Measurements from ENCODE around the gene TPK1.
A peak's percentile ranks its signal among the peaks of the same experiment; 100 is the strongest.
"Not testable (repeated sequence)": the region's sequence is repeated elsewhere in the genome, so short reads cannot be mapped to it uniquely, and the experiment has no call there.

Gene TPK1

GRCh38 chr7:144775749-144776148, 60.1 kb downstream of the TPK1 start:
- no peak for DNase-seq

DNA sequence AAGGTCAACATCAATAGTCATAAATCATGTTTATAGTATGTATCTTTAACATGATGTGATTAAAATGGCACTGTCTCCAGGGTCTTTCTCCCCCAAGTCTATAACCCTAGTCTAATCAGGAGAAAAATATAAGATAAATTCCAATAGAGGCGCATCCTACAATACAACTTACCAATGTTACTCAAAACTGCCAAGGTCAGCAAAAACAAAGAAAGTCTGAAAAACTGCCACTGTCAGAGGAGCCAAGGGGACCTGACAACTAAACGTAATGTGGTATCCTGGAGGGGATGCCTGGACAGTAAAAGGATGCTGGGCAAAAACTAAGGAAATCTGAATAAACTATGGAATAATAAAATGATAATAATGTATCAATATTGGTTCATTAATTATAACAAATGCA, 63.9 kb downstream of the TPK1 start:
- DNase-seq, result no peak

DNA sequence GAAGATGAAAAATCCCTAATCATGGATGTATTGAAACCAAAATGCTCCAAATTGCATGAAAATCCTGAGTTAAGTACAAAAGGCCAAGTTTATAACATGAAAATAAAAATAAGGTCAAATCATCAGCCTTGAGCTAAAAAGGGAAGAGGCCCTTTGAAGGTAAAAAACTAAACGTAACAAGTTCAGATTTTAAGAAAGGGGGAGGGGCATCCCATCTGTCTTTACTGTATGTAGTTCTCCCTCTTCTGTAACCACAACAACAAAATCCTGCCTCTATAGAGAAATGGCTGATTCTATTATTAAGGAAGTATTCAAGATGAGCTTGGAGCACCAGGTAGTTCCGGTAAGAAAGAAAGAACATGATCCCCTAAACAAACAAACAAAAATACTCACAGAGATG, 64.7 kb downstream of the TPK1 start:
- no peak for DNase-seq

DNA sequence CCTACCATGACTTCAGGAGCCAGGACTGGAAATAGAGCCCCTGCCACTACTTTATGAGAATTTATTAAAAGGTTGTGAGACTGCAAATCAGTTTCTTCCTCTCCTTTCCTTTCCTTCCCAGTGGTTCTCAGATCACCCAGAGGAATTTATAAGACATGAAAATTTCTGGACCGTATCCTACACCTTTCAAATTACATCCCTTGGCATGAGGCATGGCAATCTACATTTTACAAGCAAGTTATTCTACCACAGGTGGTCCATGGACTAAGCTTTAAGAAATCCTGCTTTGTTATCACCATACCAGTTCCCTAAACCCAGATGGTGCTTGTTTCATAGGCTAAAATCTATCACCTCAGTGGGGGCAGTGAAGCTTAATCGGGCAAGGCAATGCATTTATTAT, 66.5 kb downstream of the TPK1 start:
- DNase-seq, result no peak

DNA sequence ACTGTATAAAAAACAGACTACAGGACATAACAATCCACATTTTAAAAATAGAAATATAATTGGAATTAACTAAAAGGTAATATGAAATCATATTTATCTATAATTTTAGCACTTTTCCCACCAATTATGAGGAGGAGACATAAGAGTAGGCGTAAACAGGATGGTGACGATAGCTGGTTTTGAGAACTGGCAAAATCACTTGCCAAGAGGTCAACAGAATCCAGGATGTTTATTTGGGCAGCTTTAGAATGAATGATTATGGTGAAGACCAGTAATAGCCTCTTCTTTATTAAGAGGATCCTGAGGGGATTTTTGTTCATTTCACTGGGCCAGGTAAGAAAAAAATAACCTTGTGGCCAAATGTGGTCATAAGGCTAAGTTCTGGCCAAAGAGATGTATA, 67.2 kb downstream of the TPK1 start:
- no peak for DNase-seq

DNA sequence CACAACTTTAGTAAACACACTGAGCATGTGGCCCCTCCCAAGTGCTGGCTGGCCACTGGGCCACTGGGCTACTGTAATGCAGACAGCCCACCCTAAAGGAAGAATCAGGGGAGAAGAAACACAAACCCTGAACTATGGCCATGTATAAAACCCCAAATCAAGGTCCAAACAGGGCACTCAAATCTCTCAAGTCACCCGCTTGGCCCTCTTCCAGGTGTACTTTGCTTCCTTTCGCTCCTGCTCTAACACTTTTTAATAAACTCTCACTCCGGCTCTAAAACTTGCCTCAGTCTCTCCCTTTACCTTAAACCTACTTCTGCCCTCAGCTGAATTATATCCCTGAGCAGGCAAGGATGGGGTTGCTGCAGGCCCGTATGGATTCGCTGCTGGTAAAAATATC, 72.6 kb downstream of the TPK1 start:
- no peak for DNase-seq

DNA sequence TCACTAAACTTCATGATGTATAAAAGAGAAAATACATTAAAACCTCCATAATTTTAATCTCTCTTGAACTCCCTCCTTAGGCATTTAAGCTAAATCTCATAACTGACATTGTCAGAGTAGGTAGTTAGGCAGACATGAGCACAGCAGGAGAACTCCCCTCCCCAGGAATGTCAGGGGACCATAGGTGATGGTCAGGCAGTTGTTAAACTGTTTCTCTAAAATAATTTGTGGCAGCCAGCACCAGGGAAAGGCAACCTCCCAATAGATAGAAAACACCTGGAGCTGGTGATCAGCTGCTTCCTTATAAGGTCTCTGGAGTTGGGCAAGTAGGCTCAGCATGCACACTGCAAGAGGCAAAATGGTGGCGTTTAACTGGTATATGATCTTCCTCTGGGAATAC, 73.0 kb downstream of the TPK1 start:
- no peak for DNase-seq

DNA sequence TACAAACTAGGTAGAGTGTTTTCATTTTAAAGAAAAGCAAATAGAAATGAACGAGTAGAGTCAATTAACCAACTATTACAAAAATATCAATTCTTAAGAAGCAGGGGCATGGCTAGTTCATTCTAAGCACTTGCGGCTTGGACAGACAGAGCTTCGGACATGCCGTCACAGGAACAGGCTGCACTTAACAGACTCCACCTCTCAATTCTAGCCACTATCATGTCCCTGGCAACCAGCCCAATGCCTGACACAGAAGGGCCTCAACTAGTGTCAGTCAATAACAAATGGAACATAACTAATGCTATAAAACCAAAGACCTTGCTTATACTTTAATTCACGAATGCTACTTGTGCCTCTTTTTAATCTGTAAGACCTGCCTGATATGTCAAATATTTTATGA, 74.4 kb downstream of the TPK1 start:
- no peak for DNase-seq

- no peak for DNase-seq
Measured at GRCh38 chr7:144759653-144760052, 76.2 kb downstream of the TPK1 start.

- no peak for DNase-seq
Measured at GRCh38 chr7:144747936-144748335, 87.9 kb downstream of the TPK1 start.

DNA sequence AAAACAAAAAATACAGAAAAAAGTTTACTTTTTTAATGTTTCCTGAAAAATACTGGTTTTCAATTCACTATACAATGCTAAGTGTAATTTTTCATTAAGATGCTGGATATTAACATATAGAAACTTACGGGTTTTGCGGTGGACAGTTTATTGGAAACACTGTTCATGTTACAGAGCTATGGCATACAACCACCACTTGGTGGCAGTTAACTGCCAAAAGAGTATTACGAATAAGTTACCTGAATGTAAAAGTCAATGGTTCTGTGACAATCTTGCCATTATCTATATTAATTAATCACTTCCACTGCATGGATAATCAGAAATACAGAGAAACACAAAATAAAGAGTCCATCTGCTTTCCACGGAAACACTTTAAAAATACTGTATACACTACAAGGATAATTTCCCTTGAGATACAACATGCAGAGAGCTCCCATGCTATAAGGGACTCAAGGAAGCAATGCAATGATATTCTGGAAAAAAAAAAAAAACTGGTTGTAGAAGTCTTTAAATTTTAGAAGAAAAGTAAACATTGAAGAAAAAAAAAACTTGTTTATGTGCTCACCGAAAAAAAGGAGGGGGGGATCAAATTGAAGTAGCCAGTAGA, 97.0 kb downstream of the TPK1 start:
- peak; percentile 14 to 62 for DNase-seq

DNA sequence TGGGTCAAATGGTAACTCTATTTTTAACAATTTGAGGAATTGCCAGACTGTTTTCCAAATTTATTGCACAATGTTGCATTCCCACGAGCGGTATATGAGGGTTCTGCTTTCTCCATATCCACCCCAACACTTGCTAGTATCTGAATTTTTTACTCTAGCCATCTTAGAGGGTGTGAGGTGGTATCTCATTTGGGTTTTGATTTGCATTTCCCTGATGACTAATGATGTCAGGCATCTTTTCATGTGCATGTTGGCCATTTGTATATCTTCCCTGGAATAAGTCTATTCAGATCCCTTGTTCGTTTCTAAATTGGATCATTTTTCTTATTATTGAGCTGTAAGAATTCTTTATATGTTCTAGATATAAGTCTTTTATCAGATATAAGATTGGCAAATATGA, 97.7 kb downstream of the TPK1 start:
- no peak for DNase-seq

DNA sequence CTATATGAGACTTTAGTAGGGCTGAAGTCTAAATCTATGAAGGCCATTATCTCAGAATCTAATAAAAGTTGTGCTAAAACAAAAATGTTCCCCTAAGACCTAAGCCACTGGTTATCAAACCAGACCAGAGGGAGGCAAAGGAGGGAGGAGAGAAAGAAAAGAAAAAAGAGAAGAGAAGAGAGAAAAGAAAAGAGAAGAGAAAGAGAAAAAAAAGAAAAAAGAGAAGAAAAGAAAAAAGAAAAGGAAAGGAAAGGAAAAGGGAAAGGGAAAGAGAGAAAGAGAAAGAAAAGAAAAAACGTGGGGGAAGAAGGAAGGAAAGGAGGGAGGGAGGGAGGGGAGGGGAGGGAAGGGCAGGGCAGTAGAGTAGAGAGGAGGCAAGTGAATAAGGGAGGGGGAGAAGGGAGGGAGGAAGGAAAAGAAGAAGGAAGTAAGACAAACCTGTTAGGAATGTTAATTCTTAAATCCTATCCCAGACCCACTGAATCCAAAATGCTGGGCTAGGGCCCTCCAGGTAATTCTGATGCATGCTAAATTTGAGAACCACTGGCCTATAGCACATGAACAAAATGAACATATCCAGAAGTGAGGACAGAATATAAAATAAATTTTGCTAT, 98.9 kb downstream of the TPK1 start:
- DNase-seq, result no peak

DNA sequence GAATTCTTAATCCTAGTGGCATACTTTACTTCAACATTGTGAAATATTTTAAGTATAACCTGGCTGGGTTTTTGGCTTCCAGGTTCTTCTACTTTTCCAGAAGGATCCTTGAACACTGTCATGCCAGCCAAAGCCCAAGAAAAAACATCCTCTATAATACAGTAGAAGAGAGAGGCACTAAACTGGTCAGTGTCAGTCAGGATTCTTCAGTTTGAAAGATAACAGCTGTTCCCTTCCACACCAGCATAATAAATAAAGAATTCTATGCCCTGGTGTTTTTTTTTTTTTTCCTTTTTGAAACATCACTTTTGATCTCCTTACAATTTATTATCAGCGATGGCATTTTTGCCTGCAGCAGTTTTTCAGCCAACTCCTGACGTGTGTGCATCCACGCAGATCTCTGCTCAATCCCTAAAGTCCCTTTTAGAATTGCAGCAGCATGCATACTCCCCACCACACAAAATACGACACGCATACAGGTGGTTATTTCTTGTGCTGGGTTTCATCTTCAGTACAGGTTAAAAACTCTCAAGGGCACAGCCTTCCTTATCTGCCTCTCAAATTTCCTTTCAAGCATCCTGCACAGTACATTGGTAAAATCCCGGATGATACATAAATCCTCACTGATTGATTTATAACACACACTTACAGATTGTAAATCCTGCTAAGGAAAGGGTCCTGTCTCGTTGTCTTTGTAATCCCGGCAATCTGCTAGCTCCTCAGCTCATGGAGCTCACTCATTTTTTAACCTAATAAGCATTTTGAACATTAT, 100.2 kb downstream of the TPK1 start:
- no peak for DNase-seq

GRCh38 chr7:144731661-144732351, 104.0 kb downstream of the TPK1 start:
- no peak for DNase-seq

DNA sequence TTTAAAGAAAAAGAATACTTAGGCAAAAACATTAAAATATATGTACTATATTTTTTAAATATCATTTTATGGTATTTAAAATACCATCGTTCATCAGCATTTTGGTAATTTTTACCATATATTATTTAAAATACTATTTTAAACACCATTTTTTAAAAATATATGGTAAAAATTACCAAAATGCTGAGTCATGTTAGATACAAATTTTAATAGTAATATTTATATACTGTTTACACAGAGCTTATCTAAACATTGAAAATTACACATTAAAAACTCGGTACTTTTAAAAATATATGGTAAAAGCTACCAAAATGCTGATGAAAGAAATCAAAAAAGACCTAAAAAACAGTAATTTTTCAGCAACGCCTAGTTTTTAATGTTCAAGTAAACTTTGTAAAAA, 105.6 kb downstream of the TPK1 start:
- no peak for DNase-seq

GRCh38 chr7:144729226-144729625, 106.6 kb downstream of the TPK1 start:
- no peak for DNase-seq

- no peak for DNase-seq
Measured at GRCh38 chr7:144728551-144728950, 107.3 kb downstream of the TPK1 start.

- not testable (repeated sequence) for DNase-seq
Measured at GRCh38 chr7:144726840-144727239, 109.0 kb downstream of the TPK1 start.

GRCh38 chr7:144725070-144725469, 110.8 kb downstream of the TPK1 start:
- no peak for DNase-seq

DNA sequence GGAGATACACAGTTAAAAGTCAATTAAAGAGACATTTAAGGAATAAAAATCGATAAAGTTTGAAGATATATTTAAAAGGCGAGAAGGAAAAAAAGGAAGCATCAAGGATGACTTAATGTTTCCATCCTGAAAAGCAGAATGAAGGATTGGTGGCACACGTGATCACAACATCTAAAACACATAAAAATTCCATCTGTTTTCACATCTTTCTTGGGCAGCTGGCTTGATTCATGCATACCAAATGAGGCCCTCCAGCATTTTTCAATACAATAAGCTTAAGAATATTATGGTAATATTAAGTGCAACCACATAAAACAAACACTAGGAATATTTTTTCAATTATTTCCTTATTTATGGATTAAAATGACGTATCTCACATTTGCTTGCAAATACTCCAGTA, 112.6 kb downstream of the TPK1 start:
- DNase-seq, result no peak

- no peak for DNase-seq
Measured at GRCh38 chr7:144720710-144721109, 115.1 kb downstream of the TPK1 start.

- no peak for DNase-seq
Measured at GRCh38 chr7:144720149-144720548, 115.7 kb downstream of the TPK1 start.

DNA sequence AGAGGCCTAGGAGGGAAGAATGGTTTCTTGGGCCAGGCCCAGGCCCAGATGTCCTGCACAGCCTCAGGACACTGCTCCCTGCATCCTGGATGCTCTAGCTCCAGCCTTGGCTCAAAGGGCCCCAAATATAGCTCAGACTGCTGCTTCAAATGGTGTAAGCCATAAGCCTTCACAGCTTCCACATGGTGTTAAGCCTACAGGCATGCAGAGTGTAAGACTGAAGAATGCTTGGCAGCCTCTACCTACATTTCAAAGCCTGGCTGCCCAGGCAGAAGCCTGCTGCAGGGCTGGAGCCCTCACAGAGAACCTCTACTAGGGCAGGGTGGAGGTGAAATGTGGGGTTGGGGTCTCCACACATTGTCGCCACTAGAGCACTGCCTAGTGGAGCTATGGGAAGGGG, 118.1 kb downstream of the TPK1 start:
- no peak for DNase-seq

Measured in CD4-positive, alpha-beta T cell treated with Interferon alpha-2 for 1 hour (primary cell).